GM21381 (cell line): ENCODE measurements around the gene RPL29.
"Not testable (repeated sequence)": the region's sequence is repeated elsewhere in the genome, so short reads cannot be mapped to it uniquely, and the experiment has no call there.

Source experiments
- ATAC-seq: cut with Tn5 transposase; IDR thresholded peaks from one replicate; pipeline ENCODE4 v1.9.1; 2021; ENCODE audit warnings: mild to moderate bottlenecking, moderate library complexity; ENCODE audit not compliant: unreplicated experiment

Gene RPL29

DNA sequence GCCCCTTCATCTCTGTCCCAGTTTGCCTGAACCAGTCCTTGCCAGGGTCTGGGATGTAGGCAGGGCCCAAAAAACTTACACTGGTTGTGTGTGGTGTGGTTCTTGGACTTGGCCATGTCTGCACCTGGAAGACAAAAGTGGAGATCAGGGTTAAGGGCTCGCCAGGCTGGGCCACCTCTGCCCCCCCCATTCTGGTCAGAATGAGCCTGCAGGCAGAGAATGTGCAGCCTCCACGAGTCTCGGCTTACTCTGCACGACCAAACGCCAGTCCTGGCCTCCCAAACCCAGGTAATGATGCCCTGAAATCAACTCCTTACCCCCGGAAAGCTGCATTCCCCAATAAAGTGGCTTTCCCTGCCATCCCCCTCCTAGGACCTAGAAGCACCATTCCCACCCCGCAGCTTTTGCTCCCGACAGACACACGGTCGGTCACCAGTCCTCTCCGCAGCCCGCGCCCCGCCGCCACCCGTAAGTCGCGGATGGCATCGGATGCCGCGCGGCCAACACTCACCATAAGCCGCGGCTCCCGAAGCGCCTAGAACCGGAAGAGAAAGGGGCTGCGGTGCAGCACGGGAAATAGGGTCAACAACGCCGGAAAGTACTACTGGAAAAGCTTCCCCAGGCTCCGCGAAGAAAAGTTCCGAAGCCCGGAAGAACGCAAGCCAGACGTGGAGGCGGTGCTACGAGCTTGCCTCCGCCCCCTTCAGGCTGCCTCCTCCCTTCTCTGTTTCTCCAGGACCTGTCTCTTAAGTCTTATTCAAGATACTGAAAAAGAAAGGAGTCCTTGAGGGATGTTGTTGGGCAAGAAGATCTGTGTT is at the start of gene RPL29:
RPL29 (minus strand) TSS at position 550 of the 818 bp plus-strand sequence; CDS start at position 116, 434 bp downstream.
- peak; percentile 90 for ATAC-seq

DNA sequence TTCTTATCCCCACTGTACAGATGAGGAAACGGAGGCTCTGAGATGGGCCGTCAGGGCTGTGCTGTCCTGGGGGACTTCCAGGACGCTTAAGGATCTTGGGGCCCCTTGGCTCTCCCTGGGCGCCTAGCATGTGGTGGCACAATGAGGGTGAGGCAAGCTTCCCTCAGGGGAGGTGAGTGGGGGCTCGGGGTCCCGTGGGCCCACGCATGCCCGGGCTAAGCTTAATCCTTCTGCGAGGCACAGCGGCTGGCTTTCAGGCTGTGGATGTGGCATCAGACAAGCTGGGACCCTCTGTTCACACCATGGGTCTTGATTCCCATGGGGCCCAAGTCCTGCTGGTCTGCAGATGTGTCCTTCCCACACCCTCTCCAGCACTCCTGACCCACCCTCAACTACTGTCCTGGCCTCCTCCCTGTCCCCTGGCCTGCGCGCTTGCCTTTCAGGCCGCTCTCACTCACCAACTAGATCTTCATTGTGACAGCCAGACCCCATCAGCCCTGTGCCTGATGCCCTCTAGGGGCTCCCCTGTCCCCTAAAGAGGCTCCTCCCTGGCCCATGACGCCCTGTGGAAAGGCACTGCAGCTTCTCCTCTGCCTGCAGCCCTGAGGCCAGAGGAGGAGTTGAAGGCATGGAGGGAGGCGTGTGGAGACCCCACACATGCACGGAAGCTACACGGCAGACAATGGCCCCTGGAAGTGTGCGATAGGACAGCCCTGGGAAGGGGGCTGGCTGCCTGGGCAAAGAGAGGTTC is 49.3 kb upstream of the RPL29 start:
- ATAC-seq, result no peak

DNA sequence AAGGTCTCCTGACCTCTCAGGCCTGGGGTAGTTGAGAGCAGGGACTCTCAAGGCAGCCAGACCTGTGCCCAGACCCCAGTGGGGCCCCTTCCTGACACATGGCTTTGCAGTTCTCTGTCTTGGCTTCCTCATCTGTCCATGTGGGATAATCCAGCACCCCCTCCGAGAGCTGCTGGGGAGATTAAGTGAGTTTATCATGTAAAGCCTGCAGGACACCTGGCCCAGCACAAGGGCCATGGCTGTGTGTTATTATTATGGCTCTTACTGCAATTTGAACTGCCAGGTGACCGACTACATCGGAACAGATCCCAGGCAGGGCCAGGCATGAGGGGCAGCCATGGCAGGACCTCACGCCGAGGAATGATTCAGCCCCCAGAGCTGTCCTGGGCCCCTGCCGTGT is 48.1 kb upstream of the RPL29 start:
- ATAC-seq, result no peak

DNA sequence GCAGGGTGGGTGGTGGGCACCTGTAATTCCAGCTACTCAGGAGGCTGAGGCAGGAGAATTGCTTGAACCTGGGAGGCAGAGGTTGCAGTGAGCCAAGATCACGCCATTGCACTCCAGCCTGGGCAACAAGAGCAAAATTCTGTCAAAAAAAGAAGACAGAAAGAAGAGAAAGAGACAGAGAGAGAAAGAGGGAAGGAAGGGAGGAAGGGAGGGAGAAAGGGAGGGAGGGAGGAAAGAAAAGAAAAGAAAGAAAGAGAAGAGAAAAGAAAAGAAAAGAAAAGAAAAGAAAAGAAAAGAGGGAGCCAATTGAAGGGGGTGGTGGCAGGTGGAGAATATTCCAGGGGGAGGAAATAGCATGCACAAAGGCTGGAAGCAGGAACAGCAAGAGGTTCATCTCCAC is 47.3 kb upstream of the RPL29 start:
- not testable (repeated sequence) for ATAC-seq

DNA sequence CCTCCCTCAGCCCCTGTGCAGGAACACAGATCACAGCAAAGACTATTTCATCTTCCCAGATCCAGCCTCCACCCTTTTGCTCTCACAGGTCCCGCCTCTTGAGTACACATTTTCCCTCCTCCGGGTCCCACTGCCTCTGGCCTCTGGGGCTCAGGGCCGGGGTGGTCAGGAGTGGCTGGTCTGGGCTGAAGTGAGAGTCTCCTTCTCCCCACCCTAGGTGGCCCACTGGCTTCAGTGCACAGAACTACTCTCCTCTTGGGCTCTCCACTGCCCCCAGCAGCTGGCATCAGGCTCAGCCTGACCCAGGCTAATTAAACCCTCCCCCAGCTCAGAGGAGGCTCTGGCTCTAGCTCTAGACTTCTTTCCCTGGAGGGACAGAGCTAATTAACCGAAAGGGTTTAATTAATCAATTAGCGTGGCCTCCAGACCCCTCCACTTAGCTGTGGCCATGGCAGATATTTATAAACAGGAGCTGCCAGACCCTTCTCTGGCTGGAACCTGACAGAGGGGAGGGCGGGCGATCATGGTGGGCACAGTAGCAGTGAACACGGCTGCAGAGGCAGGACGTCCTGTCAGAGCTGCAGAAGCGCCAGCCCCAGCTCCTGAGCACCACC is 45.5 kb upstream of the RPL29 start:
- ATAC-seq, result no peak

DNA sequence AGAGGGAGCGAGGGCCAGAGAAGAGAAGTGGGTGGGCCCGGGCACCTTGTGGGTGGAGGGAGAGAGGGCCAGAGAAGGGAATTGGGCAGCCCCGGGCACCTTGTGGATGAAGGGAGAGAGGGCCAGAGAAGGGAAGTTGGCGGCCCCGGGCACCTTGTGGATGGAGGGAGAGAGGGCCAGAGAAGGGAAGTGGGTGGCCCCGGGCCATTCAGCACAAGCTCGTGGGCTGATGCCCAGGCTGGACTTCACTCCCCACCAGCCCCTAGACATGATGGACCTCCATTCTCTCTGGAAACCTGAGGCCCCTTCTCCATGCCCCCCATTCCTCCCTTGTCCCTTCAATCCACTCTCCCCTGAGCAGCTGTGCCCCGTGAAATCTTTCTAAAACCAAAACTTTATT is 44.9 kb upstream of the RPL29 start:
- ATAC-seq, result no peak

DNA sequence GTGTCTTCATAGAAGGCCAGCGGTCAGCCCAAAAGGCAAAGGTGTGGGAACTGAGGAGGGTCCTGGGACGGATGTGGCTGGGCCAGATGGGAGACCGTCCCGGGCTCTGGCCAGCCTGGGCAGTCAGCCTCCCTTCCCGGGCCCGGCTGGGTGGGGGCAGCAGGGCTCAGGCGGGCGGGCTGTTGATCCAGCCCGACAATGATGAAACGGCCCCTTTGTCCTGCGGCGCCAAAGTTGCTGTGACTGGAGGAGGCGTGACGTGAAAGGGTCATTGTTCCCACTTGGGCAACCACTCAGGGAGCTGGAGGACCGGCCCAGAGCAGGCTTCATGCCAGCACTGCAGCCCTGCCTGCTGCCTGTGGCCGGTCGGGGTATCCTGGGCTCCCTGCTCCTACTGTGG is 44.2 kb upstream of the RPL29 start:
- no peak for ATAC-seq

DNA sequence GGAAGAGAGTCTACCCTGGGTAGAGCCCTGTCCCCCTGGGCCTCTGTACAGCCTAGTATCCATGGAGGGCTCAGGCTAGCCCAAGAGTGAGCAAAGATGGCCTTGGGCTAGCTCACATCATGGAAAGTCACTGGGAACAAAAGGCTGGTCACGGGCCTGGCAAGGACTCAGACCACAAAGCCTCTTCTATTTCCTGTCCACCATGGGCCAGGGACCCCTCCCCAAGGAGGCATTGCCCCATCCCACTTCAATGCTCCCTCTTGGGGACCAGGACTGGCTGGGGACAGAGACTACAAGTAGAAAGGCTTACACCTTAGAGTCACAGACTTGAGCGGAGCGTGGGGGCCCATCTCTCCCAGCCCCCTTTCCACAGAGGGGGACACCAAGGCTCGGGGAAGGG is 43.7 kb upstream of the RPL29 start:
- no peak for ATAC-seq

DNA sequence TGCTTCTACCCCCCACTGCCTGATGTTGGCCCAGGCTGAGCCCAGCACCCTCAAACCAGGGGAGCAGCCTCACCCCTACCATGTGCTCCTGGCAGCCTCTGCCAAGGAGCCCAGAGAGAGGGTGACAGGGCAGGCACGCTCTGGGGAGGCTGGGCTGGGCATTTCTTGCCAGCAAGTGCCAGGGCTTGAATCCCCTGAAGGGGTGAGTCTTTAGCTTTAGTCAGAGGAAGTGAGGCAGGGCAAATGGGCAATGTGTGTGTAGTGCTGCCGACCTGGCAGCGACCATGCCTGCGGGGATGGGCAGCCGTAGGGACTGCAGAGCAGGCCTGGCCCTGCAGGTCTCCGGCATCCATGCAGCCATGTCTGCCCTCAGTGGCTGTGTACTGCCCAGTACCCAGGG is 42.5 kb upstream of the RPL29 start:
- no peak for ATAC-seq

DNA sequence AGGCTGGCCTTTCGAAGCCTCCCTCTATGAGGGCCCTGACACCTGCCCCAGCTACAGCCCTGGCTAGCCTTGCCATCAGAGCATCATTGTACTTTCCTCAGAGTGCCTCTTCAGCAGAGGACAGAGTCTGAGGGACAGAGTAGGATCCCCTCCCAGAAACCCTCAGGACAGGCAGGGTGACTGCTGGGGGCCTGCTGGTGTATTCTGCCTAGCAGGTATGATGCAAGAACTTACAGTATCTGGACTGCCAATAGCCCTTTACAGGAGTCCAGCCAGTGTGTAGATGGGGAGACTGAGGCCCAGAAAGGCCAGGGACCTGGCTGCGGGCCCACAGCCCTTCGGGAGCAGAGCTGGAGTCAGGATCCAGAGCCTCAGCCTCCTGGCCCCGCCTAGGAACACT is 41.6 kb upstream of the RPL29 start:
- no peak for ATAC-seq

DNA sequence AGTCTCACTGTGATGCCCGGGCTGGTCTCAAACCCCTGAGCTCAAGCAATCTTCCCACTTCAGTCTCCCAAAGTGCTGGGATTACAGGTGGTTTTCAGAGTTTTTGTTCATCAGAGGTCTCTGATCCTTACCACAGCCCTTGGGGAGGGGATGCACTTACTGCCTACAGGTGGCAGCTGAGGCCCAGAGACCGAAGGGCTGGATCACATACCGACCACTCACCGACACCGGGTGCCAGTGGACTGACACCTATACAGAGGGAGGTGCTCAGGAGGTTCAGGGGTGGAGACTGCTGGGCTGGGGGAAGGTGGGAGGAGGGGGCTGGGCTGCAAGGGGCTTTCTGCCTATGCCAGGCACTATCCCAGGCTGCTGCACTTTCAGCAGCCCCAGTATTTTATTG is 41.1 kb upstream of the RPL29 start:
- ATAC-seq, result no peak

DNA sequence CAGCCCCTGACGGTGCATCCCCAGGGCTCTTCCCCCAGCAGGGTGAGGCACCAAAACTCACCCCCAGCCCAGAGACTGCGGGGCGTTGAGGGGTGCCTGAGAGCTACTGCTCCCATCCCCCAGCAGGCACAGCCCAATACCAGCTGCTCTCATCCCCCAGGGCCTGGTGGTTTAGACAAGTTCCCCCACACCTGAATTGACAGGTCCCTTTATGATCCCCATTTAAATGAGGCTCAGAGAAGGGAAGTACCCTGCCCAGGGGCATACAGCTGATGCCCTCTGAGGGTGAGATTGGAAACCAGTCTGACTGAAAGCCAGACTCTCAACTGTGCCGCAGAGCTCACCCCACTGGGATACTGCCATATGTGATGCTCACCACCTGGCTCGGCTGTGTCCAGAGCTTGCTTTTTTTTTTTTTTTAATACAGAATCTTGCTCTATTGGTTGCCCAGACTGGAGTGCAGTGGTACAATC is 40.6 kb upstream of the RPL29 start:
- peak; percentile 69 for ATAC-seq

DNA sequence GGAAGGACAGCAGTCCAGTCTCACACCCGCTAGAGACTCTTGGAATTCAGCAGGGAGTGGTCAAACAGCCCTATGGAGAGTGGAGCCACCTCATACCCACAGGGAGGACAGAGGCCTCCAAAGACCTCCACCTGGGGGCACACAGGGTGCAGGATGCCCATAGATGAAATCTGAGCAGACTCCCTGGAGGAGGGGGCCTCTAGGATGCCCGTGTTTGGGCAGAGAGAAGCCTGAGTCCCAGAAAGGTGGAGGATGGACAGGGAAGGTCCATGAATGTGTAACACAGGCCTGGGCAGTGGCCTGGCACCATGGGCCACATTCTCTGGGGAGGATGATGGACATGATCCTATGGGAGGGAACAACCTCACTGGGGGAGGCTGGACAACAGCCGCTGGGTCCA is 39.0 kb upstream of the RPL29 start:
- no peak for ATAC-seq

DNA sequence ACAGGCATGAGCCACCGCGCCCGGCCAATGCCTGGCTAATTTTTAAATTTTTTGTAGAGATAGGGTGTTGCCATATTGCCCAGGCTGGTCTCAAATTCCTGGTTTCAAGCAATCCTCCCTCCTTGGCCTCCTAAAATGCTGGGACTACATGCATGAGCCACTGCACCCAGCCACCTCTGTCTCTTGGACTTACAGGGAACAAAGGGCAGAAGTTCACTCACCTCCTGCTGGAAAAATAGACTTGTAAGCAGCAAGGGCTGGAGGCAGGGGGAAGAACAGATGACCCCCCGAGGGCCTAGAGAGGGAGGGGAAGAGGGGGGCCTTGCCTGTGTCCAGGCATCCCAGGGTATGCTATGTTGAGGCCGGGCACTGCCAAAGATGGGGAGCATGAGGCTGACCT is 38.5 kb upstream of the RPL29 start:
- no peak for ATAC-seq

DNA sequence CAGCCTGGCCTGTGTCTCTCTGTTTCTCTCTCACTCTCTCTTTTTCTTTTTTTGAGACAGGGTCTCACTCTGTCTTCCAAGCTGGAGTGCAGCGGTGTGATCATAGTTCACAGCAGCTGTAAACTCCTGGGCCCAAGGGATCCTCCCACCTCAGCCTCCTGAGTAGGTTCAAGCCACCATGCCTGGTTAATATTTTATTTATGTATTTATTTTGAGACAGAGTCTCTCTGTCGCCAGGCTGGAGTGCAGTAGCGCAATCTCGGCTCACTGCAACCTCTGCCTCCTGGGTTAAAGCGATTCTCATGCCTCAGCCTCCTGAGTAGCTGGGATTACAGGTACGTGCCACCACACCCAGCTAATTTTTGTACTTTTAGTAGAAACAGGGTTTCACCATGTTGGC is 38.1 kb upstream of the RPL29 start:
- ATAC-seq, result not testable (repeated sequence)

DNA sequence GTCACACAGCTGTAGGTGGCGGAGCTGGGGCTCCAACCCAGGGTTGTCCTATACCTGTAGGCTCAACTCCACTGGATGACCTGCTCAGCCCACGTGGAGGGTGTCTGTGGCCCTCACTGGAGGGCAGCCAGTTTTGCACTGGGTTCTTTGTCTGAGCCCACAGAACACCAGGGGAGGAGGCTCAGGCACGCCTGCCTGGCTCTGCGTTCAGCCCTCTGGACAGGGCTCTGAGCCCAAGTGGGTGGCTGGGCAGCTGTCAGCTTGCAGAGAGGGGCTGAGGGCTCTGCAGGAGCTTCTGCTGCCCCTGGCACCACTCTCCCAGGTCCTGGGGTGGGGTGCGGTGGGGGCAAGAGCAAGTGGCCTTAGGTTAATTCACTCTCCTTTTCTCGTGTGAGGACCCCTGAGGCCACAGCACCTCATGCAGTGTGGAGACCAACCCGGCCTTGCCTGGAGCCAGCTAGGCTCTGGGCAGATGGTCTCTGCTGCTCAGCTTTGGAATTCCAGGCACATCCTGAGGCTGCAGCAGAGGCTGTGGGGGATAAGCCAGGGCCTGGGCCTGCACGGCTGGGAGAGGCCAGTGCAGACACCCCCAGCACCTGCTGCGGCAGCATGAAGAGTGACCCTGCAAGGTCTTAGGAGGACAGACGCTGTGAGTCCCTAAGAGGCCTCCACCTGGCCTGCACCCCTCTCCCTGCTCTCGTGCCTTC is 37.2 kb upstream of the RPL29 start:
- ATAC-seq, result no peak

DNA sequence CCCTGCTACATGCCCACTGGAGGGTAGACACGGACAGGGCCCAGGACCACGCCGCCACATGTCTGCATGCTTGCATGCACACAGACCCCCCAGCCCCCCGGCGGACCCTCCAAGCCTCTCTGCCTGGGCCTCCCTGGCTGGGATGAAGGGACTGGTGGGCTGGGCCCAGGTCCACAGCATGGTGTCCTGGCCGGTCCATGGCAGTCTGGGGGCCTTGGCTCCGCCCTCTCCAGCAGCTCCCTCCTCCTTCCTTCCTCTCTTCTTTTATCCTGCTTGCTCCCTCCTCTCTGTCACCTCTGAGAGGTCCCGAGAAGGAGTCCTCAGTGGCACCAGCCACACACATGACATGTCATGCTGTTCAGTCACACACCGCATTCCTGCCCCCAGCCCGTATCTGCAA is 36.2 kb upstream of the RPL29 start:
- no peak for ATAC-seq

DNA sequence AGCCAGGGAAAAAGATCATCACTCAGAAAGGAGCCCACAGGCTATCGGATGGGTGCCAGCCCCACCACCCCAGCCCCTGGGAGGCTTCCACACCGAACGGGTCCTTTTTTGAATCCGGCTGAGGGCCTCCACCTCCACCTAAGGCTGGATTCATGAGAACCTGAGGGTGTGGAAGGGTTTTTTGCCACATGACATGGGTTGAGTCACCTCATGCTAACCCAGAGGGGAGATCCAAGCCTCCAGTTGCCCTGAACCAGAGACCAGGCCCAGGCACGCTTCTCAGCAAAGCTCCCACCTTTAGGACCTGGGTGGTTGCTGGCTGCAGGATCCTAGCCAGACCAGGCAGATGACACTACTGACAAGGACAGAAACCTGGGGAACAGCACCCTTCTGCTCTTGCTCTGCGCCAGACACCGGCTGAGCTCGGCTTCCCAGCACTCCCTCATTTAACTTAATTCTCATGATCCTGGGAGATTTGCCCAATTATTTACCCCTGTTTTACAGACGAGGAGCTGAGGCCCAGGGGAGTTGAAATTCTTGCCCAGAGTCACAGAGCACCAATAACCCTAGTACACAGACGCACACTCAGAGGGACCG is 35.1 kb upstream of the RPL29 start:
- no peak for ATAC-seq

DNA sequence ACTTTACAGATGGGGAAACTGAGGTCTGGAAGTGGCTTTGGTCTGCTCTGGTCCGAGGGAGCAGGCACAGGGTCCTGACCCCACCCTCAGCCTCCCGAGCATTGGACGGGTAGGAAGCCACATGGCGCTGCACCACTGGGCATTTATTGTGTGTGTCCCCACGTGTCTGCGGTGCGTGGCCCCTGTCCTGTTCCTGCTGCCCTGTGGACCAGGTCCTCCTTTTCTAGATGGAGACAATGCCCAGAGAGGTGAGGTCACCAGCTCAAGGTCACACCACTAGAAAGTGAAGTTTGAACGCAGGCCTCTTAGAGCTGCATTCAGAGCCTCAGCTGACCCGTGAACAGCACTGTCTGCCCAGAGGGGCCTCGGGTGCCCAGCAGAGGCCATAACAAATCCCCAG is 33.8 kb upstream of the RPL29 start:
- no peak for ATAC-seq

DNA sequence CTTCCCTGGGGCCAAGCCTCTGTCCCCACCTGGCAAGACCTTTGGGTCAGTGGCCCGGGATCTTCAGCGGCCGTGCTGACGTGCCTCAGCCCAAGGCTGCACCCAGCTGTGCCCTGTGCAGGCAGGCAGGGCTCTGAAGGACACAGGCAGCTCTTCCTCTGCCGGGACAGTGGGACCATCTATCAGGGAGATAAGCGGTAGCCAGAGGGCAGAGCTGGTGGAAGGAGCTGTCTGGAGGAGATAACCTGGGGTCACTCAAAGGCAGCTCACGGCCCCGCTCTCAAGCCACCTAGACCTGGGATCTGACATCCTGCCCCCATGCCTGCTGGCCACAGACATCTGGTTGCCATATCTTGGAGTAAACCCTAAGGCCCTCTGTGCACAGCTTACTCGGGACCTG is 33.4 kb upstream of the RPL29 start:
- no peak for ATAC-seq

DNA sequence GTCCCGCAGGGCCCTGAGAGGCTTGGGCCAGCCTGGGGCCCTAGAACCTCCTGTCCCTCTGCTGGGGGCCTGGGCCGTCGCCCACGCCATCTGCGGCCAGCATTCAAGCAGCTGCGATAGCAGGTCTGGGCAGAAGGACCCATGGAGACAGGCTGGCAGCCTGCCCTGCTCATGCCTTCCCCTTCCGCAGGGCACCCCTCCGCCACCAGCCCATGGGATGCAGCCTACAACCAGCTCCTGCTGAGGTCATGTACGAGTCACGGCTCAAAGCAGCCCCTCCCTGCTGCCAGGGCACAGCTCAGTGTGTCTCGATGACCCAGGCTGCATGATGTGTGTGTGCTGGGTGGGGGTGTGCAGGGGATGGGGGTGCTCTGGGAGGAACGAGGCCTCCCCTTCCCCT is 32.9 kb upstream of the RPL29 start:
- ATAC-seq, result no peak
